Skeletal muscle satellite cell (primary cell): ENCODE results near the gene PTGDR.
A peak's percentile ranks its signal among the peaks of the same experiment; 100 is the strongest.

Source experiments
- H3K27me3 ChIP-seq: 2 replicates; pipeline ENCODE4 v1.7.0; 2013; ENCODE audit warnings: low read length; ENCODE audit not compliant: control insufficient read depth, insufficient read depth
- H3K36me3 ChIP-seq: 2 replicates; pipeline ENCODE4 v1.7.0; 2013; ENCODE audit warnings: mild to moderate bottlenecking, control low read depth, low read length; ENCODE audit not compliant: insufficient read depth
- H3K4me1 ChIP-seq: 2 replicates; pipeline ENCODE4 v1.7.0; 2013; ENCODE audit warnings: low read length; ENCODE audit not compliant: control insufficient read depth, insufficient read depth
- H3K4me2 ChIP-seq: 2 replicates; pipeline ENCODE4 v1.7.0; 2013; ENCODE audit warnings: mild to moderate bottlenecking, low read length
- H3K4me3 ChIP-seq: 2 replicates; pipeline ENCODE4 v1.7.0; 2013; ENCODE audit warnings: low read length
- H3K9ac ChIP-seq: 2 replicates; pipeline ENCODE4 v1.7.0; 2013; ENCODE audit warnings: mild to moderate bottlenecking, low read depth, low read length, moderate library complexity
- H3K9me3 ChIP-seq: replicated peaks from 2 replicates; pipeline ENCODE4 v1.7.0; 2013; ENCODE audit warnings: mild to moderate bottlenecking, control low read depth, low read length

The PTGDR gene

GRCh38 chr14:52313462-52313861, 46.0 kb downstream of the PTGDR start:
- Histone ChIP-seq H3K9me3 (no peaks in the 10 kb centered on the region), H3K4me3 (peak overlapping the region; percentile 93), H3K27me3 (no peaks in the 10 kb centered on the region), H3K4me1 (peaks cover 37% of the 10 kb centered on the region), H3K9ac (peak overlapping the region; percentile 98), H3K4me2 (peak overlapping the region; percentile 95), H3K36me3 (peaks cover 3% of the 10 kb centered on the region)

GRCh38 chr14:52313903-52314594, 46.6 kb downstream of the PTGDR start, which contains the start of gene PTGER2:
Gene PTGER2, plus strand, starts transcription at chr14:52314312. Its CDS starts 237 bp downstream, at chr14:52314549.
- peak within 1 kb of the TSS; percentile 98 for H3K9ac ChIP-seq
- peaks cover 9% of the 10 kb centered on the region for H3K36me3 ChIP-seq
- peak within 1 kb of the TSS; percentile 95 for H3K4me2 ChIP-seq
- H3K9me3 ChIP-seq: no peaks in the 10 kb centered on the region
- peaks cover 43% of the 10 kb centered on the region for H3K4me1 ChIP-seq
- peak within 1 kb of the TSS; percentile 93 for H3K4me3 ChIP-seq
- H3K27me3 ChIP-seq: no peaks in the 10 kb centered on the region

GRCh38 chr14:52314595-52315354, 47.3 kb downstream of the PTGDR start:
- H3K4me2 ChIP-seq: peak overlapping the region; percentile 95
- peak overlapping the region; percentile 93 for H3K4me3 ChIP-seq
- H3K9ac ChIP-seq: peak overlapping the region; percentile 98
- H3K9me3 ChIP-seq: no peaks in the 10 kb centered on the region
- H3K36me3 ChIP-seq: peaks cover 10% of the 10 kb centered on the region
- no peaks in the 10 kb centered on the region for H3K27me3 ChIP-seq
- H3K4me1 ChIP-seq: peaks cover 51% of the 10 kb centered on the region

GRCh38 chr14:52315355-52315718, 47.8 kb downstream of the PTGDR start:
- no peaks in the 10 kb centered on the region for H3K27me3 ChIP-seq
- H3K4me2 ChIP-seq: peak overlapping the region; percentile 95
- peak overlapping the region; percentile 98 for H3K9ac ChIP-seq
- peaks cover 16% of the 10 kb centered on the region for H3K36me3 ChIP-seq
- peak overlapping the region; percentile 93 for H3K4me3 ChIP-seq
- H3K4me1 ChIP-seq: peaks cover 53% of the 10 kb centered on the region
- no peaks in the 10 kb centered on the region for H3K9me3 ChIP-seq

GRCh38 chr14:52318062-52318461, 50.6 kb downstream of the PTGDR start:
- peaks cover 33% of the 10 kb centered on the region for H3K36me3 ChIP-seq
- H3K9ac ChIP-seq: peak overlapping the region; percentile 21
- no peaks in the 10 kb centered on the region for H3K27me3 ChIP-seq
- peaks cover 4% of the 10 kb centered on the region for H3K9me3 ChIP-seq
- H3K4me2 ChIP-seq: peak overlapping the region; percentile 95
- H3K4me3 ChIP-seq: peak overlapping the region; percentile 93
- H3K4me1 ChIP-seq: peaks cover 40% of the 10 kb centered on the region

- Histone ChIP-seq H3K36me3 (peaks cover 37% of the 10 kb centered on the region), H3K27me3 (no peaks in the 10 kb centered on the region), H3K9me3 (peaks cover 4% of the 10 kb centered on the region), H3K4me3 (peak overlapping the region; percentile 52), H3K9ac (no peak overlapping the region), H3K4me1 (peaks cover 32% of the 10 kb centered on the region), H3K4me2 (peak overlapping the region; percentile 95)
These were observed 51.5 kb downstream of the PTGDR start for GRCh38 chr14:52318826-52319645.

GRCh38 chr14:52319919-52320318, 52.4 kb downstream of the PTGDR start:
- H3K36me3 ChIP-seq: peaks cover 40% of the 10 kb centered on the region
- no peaks in the 10 kb centered on the region for H3K27me3 ChIP-seq
- H3K9ac ChIP-seq: no peak overlapping the region
- H3K4me1 ChIP-seq: peaks cover 32% of the 10 kb centered on the region
- no peak overlapping the region for H3K4me3 ChIP-seq
- H3K4me2 ChIP-seq: peak overlapping the region; percentile 95
- peaks cover 4% of the 10 kb centered on the region for H3K9me3 ChIP-seq

- peaks cover 66% of the 10 kb centered on the region for H3K36me3 ChIP-seq
- peaks cover 4% of the 10 kb centered on the region for H3K9me3 ChIP-seq
- no peaks in the 10 kb centered on the region for H3K27me3 ChIP-seq
- H3K4me3 ChIP-seq: no peak overlapping the region
- H3K9ac ChIP-seq: no peak overlapping the region
- H3K4me1 ChIP-seq: peaks cover 28% of the 10 kb centered on the region
- no peak overlapping the region for H3K4me2 ChIP-seq
These were observed 57.6 kb downstream of the PTGDR start for GRCh38 chr14:52325126-52325525.

GRCh38 chr14:52325630-52326029, 58.1 kb downstream of the PTGDR start:
- Histone ChIP-seq H3K36me3 (peaks cover 62% of the 10 kb centered on the region), H3K4me2 (no peak overlapping the region), H3K9ac (no peak overlapping the region), H3K4me1 (peaks cover 28% of the 10 kb centered on the region), H3K9me3 (peaks cover 4% of the 10 kb centered on the region), H3K27me3 (no peaks in the 10 kb centered on the region), H3K4me3 (no peak overlapping the region)
